A549 (cell line): Measurements from ENCODE around the gene POLR2L.

Experiments
- CHD2 ChIP-seq: fragments of 150-350 bp; IDR thresholded peaks from 2 replicates; pipeline ENCODE4 v1.6.1; 2014; ENCODE audit warnings: low read length; ENCODE audit not compliant: partially characterized antibody
- MYC ChIP-seq: IDR thresholded peaks from 2 replicates; pipeline ENCODE4 v1.6.1; 2012; ENCODE audit warnings: mild to moderate bottlenecking, inconsistent platforms, low read length, improper control_type of control experiment, borderline replicate concordance
- TF ChIP-seq, protein P1 (sequence below): fragments of >200 bp; sonication (Bioruptor Twin); formaldehyde crosslinking; IDR thresholded peaks from 3 replicates; pipeline ENCODE4 v1.5.1; 2016

DNA sequence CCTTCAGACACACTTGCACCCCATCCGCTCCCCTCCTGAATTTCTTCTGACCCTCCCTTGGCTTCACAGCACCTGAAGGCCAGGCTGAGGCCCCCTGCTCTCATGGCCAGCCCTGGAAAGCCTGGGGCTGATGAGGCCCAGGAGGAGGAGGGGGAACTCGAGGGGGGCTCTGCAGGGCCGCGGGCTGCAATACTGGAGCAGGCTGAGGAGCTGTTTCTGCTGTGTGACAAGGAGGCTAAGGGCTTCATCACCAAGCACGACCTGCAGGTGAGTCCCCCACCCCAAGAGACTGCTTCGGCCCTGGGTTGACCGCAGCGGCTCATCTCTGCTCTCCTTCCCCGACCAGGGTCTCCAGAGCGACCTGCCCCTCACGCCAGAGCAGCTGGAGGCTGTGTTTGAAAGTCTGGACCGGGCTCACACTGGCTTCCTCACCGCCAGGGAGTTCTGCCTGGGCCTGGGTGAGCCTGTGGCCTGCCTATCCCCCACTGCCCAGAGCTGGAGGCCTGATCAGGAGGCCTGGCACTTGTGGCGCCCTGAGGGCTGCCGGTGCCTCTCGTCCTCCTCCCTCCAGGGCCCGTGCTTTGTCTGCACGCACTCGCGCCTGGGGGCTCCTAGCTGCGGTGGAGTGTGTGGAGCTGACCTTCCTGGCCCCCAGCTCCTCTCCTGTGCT is 13.7 kb downstream of the POLR2L start:
- TF ChIP-seq MYC = no peak
- TF ChIP-seq, protein P1, sequence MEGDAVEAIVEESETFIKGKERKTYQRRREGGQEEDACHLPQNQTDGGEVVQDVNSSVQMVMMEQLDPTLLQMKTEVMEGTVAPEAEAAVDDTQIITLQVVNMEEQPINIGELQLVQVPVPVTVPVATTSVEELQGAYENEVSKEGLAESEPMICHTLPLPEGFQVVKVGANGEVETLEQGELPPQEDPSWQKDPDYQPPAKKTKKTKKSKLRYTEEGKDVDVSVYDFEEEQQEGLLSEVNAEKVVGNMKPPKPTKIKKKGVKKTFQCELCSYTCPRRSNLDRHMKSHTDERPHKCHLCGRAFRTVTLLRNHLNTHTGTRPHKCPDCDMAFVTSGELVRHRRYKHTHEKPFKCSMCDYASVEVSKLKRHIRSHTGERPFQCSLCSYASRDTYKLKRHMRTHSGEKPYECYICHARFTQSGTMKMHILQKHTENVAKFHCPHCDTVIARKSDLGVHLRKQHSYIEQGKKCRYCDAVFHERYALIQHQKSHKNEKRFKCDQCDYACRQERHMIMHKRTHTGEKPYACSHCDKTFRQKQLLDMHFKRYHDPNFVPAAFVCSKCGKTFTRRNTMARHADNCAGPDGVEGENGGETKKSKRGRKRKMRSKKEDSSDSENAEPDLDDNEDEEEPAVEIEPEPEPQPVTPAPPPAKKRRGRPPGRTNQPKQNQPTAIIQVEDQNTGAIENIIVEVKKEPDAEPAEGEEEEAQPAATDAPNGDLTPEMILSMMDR = no peak
- TF ChIP-seq CHD2 = no peak
